GM10248 (cell line): ENCODE measurements around the gene MON2.

ENCODE experiments used
- CTCF ChIA-PET: fragments of 300-600 bp; sonication (Branson Sonifier 250); formaldehyde crosslinking; extraction: SDS; loops from one replicate; lab custom pipeline; 2021; ENCODE audit warnings: antibody characterized with exemption; lab: Yijun Ruan, JAX
- POLR2A ChIA-PET: fragments of 350-650 bp; sonication (Branson Sonifier 250); formaldehyde crosslinking; extraction: SDS; loops from one replicate; lab custom pipeline; 2020; ENCODE audit warnings: antibody characterized with exemption; lab: Yijun Ruan, JAX
- DNase-seq: peaks from one replicate; pipeline ENCODE4 v3.0.0; 2012; ENCODE audit errors: extremely low spot score
- TF ChIP-seq, protein P1 (sequence below): IDR thresholded peaks from 2 replicates; pipeline ENCODE4 v1.5.1; 2012; ENCODE audit warnings: mild to moderate bottlenecking, low read depth; ENCODE audit errors: extremely low read depth, missing control alignments, control extremely low read depth

Gene MON2

DNA sequence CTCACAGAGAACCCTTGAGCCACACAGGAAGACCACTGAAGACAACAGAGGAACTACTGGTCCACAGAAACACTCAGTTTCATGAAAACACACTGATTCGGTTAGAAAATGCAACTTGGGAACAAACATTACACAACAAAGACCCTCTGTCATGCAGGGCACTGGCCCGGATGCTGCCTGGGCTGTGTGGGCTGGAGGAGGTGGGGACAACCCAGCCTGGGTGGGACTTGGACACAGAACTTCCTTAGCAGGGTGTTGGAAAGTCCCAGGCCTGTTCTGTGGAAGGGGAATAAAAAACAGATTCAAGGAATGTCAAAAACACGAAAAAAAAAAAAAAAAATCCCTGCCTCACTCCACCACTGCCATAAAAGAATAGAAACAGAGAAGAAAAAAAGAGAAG, 181.0 kb downstream of the MON2 start:
- ChIA-PET CTCF (interaction anchor here (1.4 kb wide), 1 partner anchor 24 kb away, joined by 3 read pairs; no protein-coding TSS in a partner anchor), POLR2A (no interaction called here)
- TF ChIP-seq, protein P1, sequence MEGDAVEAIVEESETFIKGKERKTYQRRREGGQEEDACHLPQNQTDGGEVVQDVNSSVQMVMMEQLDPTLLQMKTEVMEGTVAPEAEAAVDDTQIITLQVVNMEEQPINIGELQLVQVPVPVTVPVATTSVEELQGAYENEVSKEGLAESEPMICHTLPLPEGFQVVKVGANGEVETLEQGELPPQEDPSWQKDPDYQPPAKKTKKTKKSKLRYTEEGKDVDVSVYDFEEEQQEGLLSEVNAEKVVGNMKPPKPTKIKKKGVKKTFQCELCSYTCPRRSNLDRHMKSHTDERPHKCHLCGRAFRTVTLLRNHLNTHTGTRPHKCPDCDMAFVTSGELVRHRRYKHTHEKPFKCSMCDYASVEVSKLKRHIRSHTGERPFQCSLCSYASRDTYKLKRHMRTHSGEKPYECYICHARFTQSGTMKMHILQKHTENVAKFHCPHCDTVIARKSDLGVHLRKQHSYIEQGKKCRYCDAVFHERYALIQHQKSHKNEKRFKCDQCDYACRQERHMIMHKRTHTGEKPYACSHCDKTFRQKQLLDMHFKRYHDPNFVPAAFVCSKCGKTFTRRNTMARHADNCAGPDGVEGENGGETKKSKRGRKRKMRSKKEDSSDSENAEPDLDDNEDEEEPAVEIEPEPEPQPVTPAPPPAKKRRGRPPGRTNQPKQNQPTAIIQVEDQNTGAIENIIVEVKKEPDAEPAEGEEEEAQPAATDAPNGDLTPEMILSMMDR = no peak
- DNase-seq = no peak

DNA sequence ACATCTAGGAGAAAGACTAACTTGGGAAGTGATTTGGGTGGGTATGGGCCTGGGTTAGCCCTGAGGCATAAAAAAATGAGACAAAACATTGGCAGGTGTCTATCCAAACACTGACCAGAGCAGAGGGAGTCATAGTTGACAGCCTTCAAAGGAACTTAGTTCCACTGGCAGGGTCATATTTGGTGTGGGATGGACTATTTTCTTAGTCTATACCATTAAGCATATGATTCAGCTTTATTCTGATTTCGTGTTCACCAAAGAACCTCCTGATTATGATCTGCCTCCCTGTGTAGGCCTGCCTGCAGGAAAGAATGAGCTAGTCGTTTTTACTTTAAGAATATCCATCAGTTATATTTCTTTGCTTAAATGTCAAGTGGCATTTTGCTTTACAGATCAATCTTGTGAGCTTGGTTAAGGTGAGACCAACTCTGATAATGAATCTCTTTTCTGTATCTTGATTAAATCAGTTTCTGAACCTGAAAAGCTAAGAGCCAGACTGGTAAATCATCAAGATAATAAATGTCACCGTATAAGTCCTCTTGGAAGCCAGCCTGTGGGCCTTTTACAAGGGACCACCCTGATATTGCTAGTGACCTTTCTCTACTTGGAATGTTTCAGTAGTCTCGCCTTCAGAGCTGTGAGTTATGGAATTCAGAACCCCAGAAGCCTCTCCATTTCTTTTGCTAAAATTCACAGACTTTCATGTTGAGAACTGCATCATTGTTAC, 182.9 kb downstream of the MON2 start:
- ChIA-PET CTCF (interaction anchor here (0.7 to 4.1 kb wide), 4 partner anchors 8 to 75 kb away, joined by 3 to 24 read pairs (median 3); no protein-coding TSS in a partner anchor), POLR2A (no interaction called here)
- TF ChIP-seq, protein P1 = no peak
- DNase-seq = no peak
